GM12878 (cell line): ENCODE results near the gene FOXK2.

Experiments
- BRCA1 ChIP-seq: IDR thresholded peaks from 2 replicates; pipeline ENCODE4 v1.6.1; 2011; ENCODE audit warnings: low read depth, low read length, improper control_type of control experiment
- CHD1 ChIP-seq: IDR thresholded peaks from 2 replicates; pipeline ENCODE4 v1.6.1; 2012; ENCODE audit warnings: low read depth, low read length, improper control_type of control experiment
- ESRRA ChIP-seq: IDR thresholded peaks from 2 replicates; pipeline ENCODE4 v1.6.1; 2012; ENCODE audit warnings: mild to moderate bottlenecking, low read length, improper control_type of control experiment
- MTA2 ChIP-seq: fragments of 450-650 bp; IDR thresholded peaks from 2 replicates; pipeline ENCODE4 v1.6.1; 2016; ENCODE audit warnings: low read depth, mild to moderate bottlenecking, moderate library complexity
- POLR2A ChIP-seq: IDR thresholded peaks from 2 replicates; pipeline ENCODE4 v1.6.1; 2011; ENCODE audit warnings: low read depth, mild to moderate bottlenecking, low read length
- SP1 ChIP-seq: IDR thresholded peaks from one replicate; pipeline ENCODE4 v1.6.1; 2011; ENCODE audit warnings: low read depth, low read length
- TARDBP ChIP-seq: IDR thresholded peaks from 2 replicates; pipeline ENCODE4 v1.6.1; 2016; ENCODE audit warnings: borderline replicate concordance
- ZBTB40 ChIP-seq: fragments of 450-650 bp; IDR thresholded peaks from 2 replicates; pipeline ENCODE4 v1.6.1; 2016; ENCODE audit warnings: mild to moderate bottlenecking, moderate library complexity, borderline replicate concordance
- TF ChIP-seq, protein P1 (sequence below): IDR thresholded peaks from 2 replicates; pipeline ENCODE4 v1.6.1; 2012; ENCODE audit warnings: low read depth, low read length, improper control_type of control experiment
- TF ChIP-seq, protein P2 (sequence below): IDR thresholded peaks from 2 replicates; pipeline ENCODE4 v1.6.1; 2012; ENCODE audit warnings: low read depth, low read length, improper control_type of control experiment
- TF ChIP-seq, protein P3 (sequence below), 3 experiments: IDR thresholded peaks in 2 of 3; conservative IDR thresholded peaks in 1 of 3; 2 replicates each; pipeline ENCODE4 v1.5.1; 2011; ENCODE audit warnings: low read depth in 3 of 3, low read length in 3 of 3, mild to moderate bottlenecking in 3 of 3, control low read depth in 2 of 3, moderate library complexity in 2 of 3, inconsistent platforms in 1 of 3, mixed read lengths in 1 of 3; ENCODE audit not compliant: control insufficient read depth in 2 of 3, insufficient read depth in 1 of 3; ENCODE audit errors: extremely low read depth in 1 of 3
- TF ChIP-seq, protein P4 (sequence below): IDR thresholded peaks from 2 replicates; pipeline ENCODE4 v1.6.1; 2011; ENCODE audit warnings: low read depth, low read length, improper control_type of control experiment, borderline replicate concordance
- TF ChIP-seq, protein P5 (sequence below): fragments of 150-350 bp; IDR thresholded peaks from 2 replicates; pipeline ENCODE4 v1.6.1; 2014; ENCODE audit warnings: mild to moderate bottlenecking, low read depth, low read length
- TF ChIP-seq, protein P6 (sequence below): IDR thresholded peaks from 2 replicates; pipeline ENCODE4 v1.6.1; 2012; ENCODE audit warnings: low read depth, low read length, improper control_type of control experiment

DNA sequence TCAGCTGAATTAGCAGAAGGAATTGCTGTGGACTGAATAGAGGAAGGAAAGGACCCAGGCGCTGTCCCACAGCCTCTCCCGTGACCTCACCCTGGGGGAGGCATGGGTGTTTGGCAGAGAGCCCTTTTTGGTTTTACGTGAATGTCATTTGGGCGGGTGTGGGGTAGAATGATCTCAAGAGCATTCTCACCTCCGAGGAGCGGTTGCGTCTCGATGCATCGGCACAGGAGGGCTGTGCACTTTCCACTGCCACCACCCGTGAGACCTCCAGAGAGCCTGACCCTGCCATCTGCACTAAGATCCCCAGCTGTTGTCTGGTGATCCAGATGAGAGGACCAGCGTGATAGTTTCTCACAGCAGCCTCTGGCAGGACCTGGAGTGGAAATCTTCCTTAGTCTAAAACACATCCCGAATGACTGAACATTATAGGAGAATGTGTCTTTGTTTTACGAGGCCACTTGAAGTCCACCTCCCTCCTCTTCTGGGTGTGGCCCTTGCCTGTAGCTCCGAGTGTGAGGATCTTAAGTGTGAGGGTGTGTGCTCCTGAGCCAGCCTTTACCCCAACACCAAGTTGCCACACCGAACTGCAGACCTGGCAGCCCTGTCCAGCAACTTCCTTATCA lies 29.3 kb downstream of the FOXK2 start:
- TF ChIP-seq BRCA1: no peak
- TF ChIP-seq, protein P1, sequence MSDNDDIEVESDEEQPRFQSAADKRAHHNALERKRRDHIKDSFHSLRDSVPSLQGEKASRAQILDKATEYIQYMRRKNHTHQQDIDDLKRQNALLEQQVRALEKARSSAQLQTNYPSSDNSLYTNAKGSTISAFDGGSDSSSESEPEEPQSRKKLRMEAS: no peak
- TF ChIP-seq, protein P2, sequence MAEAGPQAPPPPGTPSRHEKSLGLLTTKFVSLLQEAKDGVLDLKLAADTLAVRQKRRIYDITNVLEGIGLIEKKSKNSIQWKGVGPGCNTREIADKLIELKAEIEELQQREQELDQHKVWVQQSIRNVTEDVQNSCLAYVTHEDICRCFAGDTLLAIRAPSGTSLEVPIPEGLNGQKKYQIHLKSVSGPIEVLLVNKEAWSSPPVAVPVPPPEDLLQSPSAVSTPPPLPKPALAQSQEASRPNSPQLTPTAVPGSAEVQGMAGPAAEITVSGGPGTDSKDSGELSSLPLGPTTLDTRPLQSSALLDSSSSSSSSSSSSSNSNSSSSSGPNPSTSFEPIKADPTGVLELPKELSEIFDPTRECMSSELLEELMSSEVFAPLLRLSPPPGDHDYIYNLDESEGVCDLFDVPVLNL: no peak
- TF ChIP-seq POLR2A: no peak
- TF ChIP-seq SP1: no peak
- TF ChIP-seq, protein P3, sequence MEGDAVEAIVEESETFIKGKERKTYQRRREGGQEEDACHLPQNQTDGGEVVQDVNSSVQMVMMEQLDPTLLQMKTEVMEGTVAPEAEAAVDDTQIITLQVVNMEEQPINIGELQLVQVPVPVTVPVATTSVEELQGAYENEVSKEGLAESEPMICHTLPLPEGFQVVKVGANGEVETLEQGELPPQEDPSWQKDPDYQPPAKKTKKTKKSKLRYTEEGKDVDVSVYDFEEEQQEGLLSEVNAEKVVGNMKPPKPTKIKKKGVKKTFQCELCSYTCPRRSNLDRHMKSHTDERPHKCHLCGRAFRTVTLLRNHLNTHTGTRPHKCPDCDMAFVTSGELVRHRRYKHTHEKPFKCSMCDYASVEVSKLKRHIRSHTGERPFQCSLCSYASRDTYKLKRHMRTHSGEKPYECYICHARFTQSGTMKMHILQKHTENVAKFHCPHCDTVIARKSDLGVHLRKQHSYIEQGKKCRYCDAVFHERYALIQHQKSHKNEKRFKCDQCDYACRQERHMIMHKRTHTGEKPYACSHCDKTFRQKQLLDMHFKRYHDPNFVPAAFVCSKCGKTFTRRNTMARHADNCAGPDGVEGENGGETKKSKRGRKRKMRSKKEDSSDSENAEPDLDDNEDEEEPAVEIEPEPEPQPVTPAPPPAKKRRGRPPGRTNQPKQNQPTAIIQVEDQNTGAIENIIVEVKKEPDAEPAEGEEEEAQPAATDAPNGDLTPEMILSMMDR (IDR thresholded peaks at IDR 0.05 in 2 of 3, conservative IDR thresholded peaks at IDR 0.05 in 1 of 3; ENCODE audit: control insufficient read depth in 2 of 3, extremely low read depth in 1 of 3, insufficient read depth in 1 of 3, low read depth in 3 of 3, low read length in 3 of 3): no peak
- TF ChIP-seq, protein P4, sequence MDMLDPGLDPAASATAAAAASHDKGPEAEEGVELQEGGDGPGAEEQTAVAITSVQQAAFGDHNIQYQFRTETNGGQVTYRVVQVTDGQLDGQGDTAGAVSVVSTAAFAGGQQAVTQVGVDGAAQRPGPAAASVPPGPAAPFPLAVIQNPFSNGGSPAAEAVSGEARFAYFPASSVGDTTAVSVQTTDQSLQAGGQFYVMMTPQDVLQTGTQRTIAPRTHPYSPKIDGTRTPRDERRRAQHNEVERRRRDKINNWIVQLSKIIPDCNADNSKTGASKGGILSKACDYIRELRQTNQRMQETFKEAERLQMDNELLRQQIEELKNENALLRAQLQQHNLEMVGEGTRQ: no peak
- TF ChIP-seq, protein P5, sequence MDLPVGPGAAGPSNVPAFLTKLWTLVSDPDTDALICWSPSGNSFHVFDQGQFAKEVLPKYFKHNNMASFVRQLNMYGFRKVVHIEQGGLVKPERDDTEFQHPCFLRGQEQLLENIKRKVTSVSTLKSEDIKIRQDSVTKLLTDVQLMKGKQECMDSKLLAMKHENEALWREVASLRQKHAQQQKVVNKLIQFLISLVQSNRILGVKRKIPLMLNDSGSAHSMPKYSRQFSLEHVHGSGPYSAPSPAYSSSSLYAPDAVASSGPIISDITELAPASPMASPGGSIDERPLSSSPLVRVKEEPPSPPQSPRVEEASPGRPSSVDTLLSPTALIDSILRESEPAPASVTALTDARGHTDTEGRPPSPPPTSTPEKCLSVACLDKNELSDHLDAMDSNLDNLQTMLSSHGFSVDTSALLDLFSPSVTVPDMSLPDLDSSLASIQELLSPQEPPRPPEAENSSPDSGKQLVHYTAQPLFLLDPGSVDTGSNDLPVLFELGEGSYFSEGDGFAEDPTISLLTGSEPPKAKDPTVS: no peak
- TF ChIP-seq, protein P6, sequence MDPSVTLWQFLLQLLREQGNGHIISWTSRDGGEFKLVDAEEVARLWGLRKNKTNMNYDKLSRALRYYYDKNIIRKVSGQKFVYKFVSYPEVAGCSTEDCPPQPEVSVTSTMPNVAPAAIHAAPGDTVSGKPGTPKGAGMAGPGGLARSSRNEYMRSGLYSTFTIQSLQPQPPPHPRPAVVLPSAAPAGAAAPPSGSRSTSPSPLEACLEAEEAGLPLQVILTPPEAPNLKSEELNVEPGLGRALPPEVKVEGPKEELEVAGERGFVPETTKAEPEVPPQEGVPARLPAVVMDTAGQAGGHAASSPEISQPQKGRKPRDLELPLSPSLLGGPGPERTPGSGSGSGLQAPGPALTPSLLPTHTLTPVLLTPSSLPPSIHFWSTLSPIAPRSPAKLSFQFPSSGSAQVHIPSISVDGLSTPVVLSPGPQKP: no peak
- TF ChIP-seq ZBTB40: no peak
- TF ChIP-seq CHD1: no peak
- TF ChIP-seq MTA2: no peak
- no peak for TF ChIP-seq ESRRA
- no peak for TF ChIP-seq TARDBP
